ENCODE data around the gene TPM2. TPM values are rescaled to one million over a fixed set of nuclear protein-coding genes. Genes with fewer than 3 reads are reported as not detected.

TPM2 gene
- total and polyA plus RNA-seq, 4 donors, result 4.2 to 31.4 (median 14.0) TPM

GRCh38 chr9:35698231-35698630 lies 8.5 kb upstream of the TPM2 start:
- Histone ChIP-seq H3K27me3 (ENCODE audit: control insufficient read depth in 4 of 4, insufficient read depth in 4 of 4, low read length in 3 of 4) (no peaks in the 10 kb centered on the region), H3K4me1 (ENCODE audit: control insufficient read depth in 4 of 4, insufficient read depth in 4 of 4, low read length in 3 of 4) (no peaks in the 10 kb centered on the region), H3K4me3 (ENCODE audit: low read depth in 1 of 3, low read length in 3 of 3) (no peak overlapping the region), H3K9ac (ENCODE audit: low read depth in 1 of 2, low read length in 2 of 2) (no peak overlapping the region), H3K27ac (ENCODE audit: low read depth in 1 of 2, low read length in 2 of 2) (no peak overlapping the region), H3K36me3 (ENCODE audit: control insufficient read depth in 4 of 4, insufficient read depth in 3 of 4, low read depth in 1 of 4, low read length in 3 of 4) (peaks cover 32 to 70% (median 60%) of the 10 kb centered on the region in 4 donors), H3K9me3 (ENCODE audit: control insufficient read depth in 4 of 4, low read length in 3 of 4) (no peaks in the 10 kb centered on the region)
- 96% methylated on average over 5 of the region's 5 CpGs for WGBS
- no peak for TF ChIP-seq MAX (IDR thresholded peaks at IDR 0.05)
- TF ChIP-seq YY1 (IDR thresholded peaks at IDR 0.05), result no peak
- DNase-seq (ENCODE audit: low spot score), result no peak

- Histone ChIP-seq H3K9me3 (ENCODE audit: control insufficient read depth in 4 of 4, low read length in 3 of 4) (no peaks in the 10 kb centered on the region), H3K27me3 (ENCODE audit: control insufficient read depth in 4 of 4, insufficient read depth in 4 of 4, low read length in 3 of 4) (no peaks in the 10 kb centered on the region), H3K9ac (ENCODE audit: low read depth in 1 of 2, low read length in 2 of 2) (no peak overlapping the region), H3K36me3 (ENCODE audit: control insufficient read depth in 4 of 4, insufficient read depth in 3 of 4, low read depth in 1 of 4, low read length in 3 of 4) (peaks cover 30 to 63% (median 53%) of the 10 kb centered on the region in 4 donors), H3K4me1 (ENCODE audit: control insufficient read depth in 4 of 4, insufficient read depth in 4 of 4, low read length in 3 of 4) (no peaks in the 10 kb centered on the region), H3K27ac (ENCODE audit: low read depth in 1 of 2, low read length in 2 of 2) (no peak overlapping the region), H3K4me3 (ENCODE audit: low read depth in 1 of 3, low read length in 3 of 3) (no peak overlapping the region)
- TF ChIP-seq RXRA (IDR thresholded peaks at IDR 0.05), result no peak
- no peak for TF ChIP-seq NR2F2 (IDR thresholded peaks at IDR 0.05)
- TF ChIP-seq YY1 (IDR thresholded peaks at IDR 0.05), result no peak
- no peak for TF ChIP-seq GABPA (IDR thresholded peaks at IDR 0.05 in 1 of 2, conservative IDR thresholded peaks at IDR 0.05 in 1 of 2)
- no peak for TF ChIP-seq REST (IDR thresholded peaks at IDR 0.05)
- no peak for TF ChIP-seq MAX (IDR thresholded peaks at IDR 0.05)
- TF ChIP-seq FOXA1 (IDR thresholded peaks at IDR 0.05), result no peak
- TF ChIP-seq EGR1 (IDR thresholded peaks at IDR 0.05; ENCODE audit: low read depth in 2 of 2), result no peak
- no peak for TF ChIP-seq TAF1 (conservative IDR thresholded peaks at IDR 0.05)
- no peak for DNase-seq (ENCODE audit: low spot score)
- WGBS, result 91% methylated on average over 14 of the region's 14 CpGs
Observed at GRCh38 chr9:35697486-35697885, 7.8 kb upstream of the TPM2 start.

- Histone ChIP-seq H3K9me3 (ENCODE audit: control insufficient read depth in 4 of 4, low read length in 3 of 4) (no peaks in the 10 kb centered on the region), H3K27ac (ENCODE audit: low read depth in 1 of 2, low read length in 2 of 2) (no peak overlapping the region), H3K9ac (ENCODE audit: low read depth in 1 of 2, low read length in 2 of 2) (no peak overlapping the region), H3K4me1 (ENCODE audit: control insufficient read depth in 4 of 4, insufficient read depth in 4 of 4, low read length in 3 of 4) (no peaks in the 10 kb centered on the region), H3K4me3 (ENCODE audit: low read depth in 1 of 3, low read length in 3 of 3) (no peak overlapping the region), H3K27me3 (ENCODE audit: control insufficient read depth in 4 of 4, insufficient read depth in 4 of 4, low read length in 3 of 4) (no peaks in the 10 kb centered on the region), H3K36me3 (ENCODE audit: control insufficient read depth in 4 of 4, insufficient read depth in 3 of 4, low read depth in 1 of 4, low read length in 3 of 4) (peaks cover 30 to 56% (median 47%) of the 10 kb centered on the region in 4 donors)
- TF ChIP-seq, protein P1, sequence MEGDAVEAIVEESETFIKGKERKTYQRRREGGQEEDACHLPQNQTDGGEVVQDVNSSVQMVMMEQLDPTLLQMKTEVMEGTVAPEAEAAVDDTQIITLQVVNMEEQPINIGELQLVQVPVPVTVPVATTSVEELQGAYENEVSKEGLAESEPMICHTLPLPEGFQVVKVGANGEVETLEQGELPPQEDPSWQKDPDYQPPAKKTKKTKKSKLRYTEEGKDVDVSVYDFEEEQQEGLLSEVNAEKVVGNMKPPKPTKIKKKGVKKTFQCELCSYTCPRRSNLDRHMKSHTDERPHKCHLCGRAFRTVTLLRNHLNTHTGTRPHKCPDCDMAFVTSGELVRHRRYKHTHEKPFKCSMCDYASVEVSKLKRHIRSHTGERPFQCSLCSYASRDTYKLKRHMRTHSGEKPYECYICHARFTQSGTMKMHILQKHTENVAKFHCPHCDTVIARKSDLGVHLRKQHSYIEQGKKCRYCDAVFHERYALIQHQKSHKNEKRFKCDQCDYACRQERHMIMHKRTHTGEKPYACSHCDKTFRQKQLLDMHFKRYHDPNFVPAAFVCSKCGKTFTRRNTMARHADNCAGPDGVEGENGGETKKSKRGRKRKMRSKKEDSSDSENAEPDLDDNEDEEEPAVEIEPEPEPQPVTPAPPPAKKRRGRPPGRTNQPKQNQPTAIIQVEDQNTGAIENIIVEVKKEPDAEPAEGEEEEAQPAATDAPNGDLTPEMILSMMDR (IDR thresholded peaks at IDR 0.05; ENCODE audit: low read depth, low read length, missing input control), result peak; percentile 85
- TF ChIP-seq JUND (IDR thresholded peaks at IDR 0.05), result no peak
- TF ChIP-seq RAD21 (IDR thresholded peaks at IDR 0.05), result peak; percentile 72 to 85
- no peak for TF ChIP-seq HNF4G (IDR thresholded peaks at IDR 0.05)
- TF ChIP-seq RXRA (IDR thresholded peaks at IDR 0.05), result peak in 1 of 2 donors; percentile 8
- 53% methylated on average over 9 of the region's 9 CpGs for WGBS
- DNase-seq (ENCODE audit: low spot score), result peak; percentile 67
Observed at GRCh38 chr9:35696520-35697215, 6.9 kb upstream of the TPM2 start.
